Testis (tissue), 3 donors: ENCODE data around the gene LCN9. TPM values are rescaled to one million over a fixed set of nuclear protein-coding genes. Genes with fewer than 3 reads are reported as not detected.

ENCODE experiments used
- DNase-seq: peaks from one replicate; pipeline ENCODE4 v3.0.0-alpha.2; 2019
- H3K27ac ChIP-seq, 2 donors: fragments of 200-600 bp; sonication (generic); one replicate each; pipeline ENCODE4 v1.5.1; 2019
- H3K27me3 ChIP-seq: fragments of 200-600 bp; sonication (generic); one replicate; pipeline ENCODE4 v1.5.1; 2019
- H3K36me3 ChIP-seq: fragments of 200-600 bp; sonication (generic); one replicate; pipeline ENCODE4 v1.5.1; 2017; ENCODE audit warnings: low read depth; ENCODE audit errors: missing control alignments
- H3K4me1 ChIP-seq: fragments of 200-600 bp; sonication (generic); one replicate; pipeline ENCODE4 v1.5.1; 2019
- H3K4me3 ChIP-seq, 2 donors: fragments of 200-600 bp; sonication (generic); one replicate each; pipeline ENCODE4 v1.5.1; 2017 to 2019
- H3K9me3 ChIP-seq: fragments of 200-600 bp; sonication (generic); one replicate; pipeline ENCODE4 v1.5.1; 2017
- CTCF ChIP-seq, 3 experiments: fragments of 450-650 bp in 2 of 3; fragments of 200-600 bp in 1 of 3; sonication (generic) in 1 of 3; IDR thresholded peaks; one replicate each; pipeline ENCODE4 v1.5.1; 2016 to 2019; ENCODE audit warnings: antibody characterized with exemption in 3 of 3, mild to moderate bottlenecking in 2 of 3, moderate library complexity in 1 of 3
- POLR2A ChIP-seq: fragments of 450-650 bp; IDR thresholded peaks from one replicate; pipeline ENCODE4 v1.6.1; 2017; ENCODE audit warnings: antibody characterized with exemption, mild to moderate bottlenecking, moderate library complexity
- WGBS, 2 donors: methylation state at CpG; one replicate each; pipeline ENCODE4 v1.1.5; 2018; 5-methylcytosine and 5-hydroxymethylcytosine counted together
- intact Hi-C: fragments of 100-400 bp; cut with DNase I; formaldehyde crosslinking; loops from one replicate; pipeline ENCODE4 v1.15.1; 2023; ENCODE audit warnings: low total_unique reads
- polyA plus RNA-seq: library from polyadenylated mRNA; stranded (reverse); fragments of 350-450 nt; fragmentation: Illumina TruSeq; extraction: RNeasy Lipid Tissue Mini Kit (QIAGEN cat#74804); gene quantifications from one replicate; pipeline ENCODE4 v1.2.3, GENCODE V29; 2014; ENCODE audit warnings: low read depth, low replicate concordance; ENCODE audit not compliant: insufficient read depth
- total RNA-seq, 2 donors: library from RNA; depleted of rRNA; stranded (reverse); fragments of >200 nt; gene quantifications; one replicate each; pipeline ENCODE4 v1.2.3, GENCODE V29; 2016

LCN9 gene
- total and polyA plus RNA-seq, 3 donors from 2014 or later, result 0.68 TPM; not detected in 2

DNA sequence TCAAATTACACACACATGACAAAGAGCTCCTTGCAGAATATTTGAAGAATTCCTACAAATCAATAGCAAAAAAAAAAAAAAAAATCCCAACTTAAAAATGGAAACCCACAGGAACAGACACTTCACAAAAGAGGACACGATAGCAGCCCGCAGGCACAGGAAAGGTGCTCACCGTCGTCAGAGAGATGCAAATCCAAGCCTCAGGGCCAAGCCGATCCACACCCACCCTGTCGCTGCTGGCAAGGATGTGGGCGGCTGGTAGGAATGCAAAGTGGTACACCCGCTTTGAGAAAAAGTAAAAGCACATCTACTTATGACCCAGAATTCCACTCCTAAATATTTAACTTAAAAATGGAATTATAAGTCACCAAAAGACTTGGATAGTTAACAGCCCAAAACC is 10.8 kb downstream of the LCN9 start:
- 84 to 91% methylated on average over 8 of the region's 8 CpGs for WGBS, 2 donors
- H3K4me3 ChIP-seq, result no peak overlapping the region
- H3K27ac ChIP-seq, result no peak overlapping the region
- no peaks in the 10 kb centered on the region for H3K4me1 ChIP-seq
- intact Hi-C loops, result no loop called here
- no peak for DNase-seq
- no peaks in the 10 kb centered on the region for H3K27me3 ChIP-seq
- no peak for TF ChIP-seq CTCF (IDR thresholded peaks at IDR 0.05)
- no peak for TF ChIP-seq POLR2A
- H3K9me3 ChIP-seq, result no peaks in the 10 kb centered on the region
- H3K36me3 ChIP-seq, result no peaks in the 10 kb centered on the region

DNA sequence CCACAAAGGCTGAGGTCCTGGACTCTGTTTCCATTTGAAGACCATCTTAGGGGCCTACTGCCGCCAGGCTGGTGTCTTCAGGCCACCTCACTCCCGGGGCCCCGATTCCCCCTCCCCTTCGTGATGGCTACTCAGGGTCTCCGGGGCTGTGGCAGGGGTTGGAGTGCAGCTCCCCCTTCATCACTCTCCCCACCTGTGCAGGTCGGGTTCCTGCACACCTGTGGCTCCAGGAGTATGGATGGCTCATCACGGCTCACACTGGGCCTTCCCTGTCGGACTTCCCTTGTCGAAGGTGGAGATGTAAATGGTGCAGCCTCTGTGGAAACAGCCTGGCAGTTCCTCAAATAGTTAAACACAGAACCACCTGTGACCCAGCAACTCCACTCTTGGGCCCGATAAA is 11.9 kb downstream of the LCN9 start:
- intact Hi-C loops, result no loop called here
- WGBS, 2 donors, result 71 to 81% methylated on average over 9 to 10 of the region's 10 CpGs
- H3K4me1 ChIP-seq, result no peaks in the 10 kb centered on the region
- no peaks in the 10 kb centered on the region for H3K27me3 ChIP-seq
- no peak for DNase-seq
- H3K36me3 ChIP-seq, result no peaks in the 10 kb centered on the region
- TF ChIP-seq CTCF (IDR thresholded peaks at IDR 0.05), result no peak
- no peak for TF ChIP-seq POLR2A
- no peaks in the 10 kb centered on the region for H3K9me3 ChIP-seq
- H3K4me3 ChIP-seq, result no peak overlapping the region
- H3K27ac ChIP-seq, result no peak overlapping the region

DNA sequence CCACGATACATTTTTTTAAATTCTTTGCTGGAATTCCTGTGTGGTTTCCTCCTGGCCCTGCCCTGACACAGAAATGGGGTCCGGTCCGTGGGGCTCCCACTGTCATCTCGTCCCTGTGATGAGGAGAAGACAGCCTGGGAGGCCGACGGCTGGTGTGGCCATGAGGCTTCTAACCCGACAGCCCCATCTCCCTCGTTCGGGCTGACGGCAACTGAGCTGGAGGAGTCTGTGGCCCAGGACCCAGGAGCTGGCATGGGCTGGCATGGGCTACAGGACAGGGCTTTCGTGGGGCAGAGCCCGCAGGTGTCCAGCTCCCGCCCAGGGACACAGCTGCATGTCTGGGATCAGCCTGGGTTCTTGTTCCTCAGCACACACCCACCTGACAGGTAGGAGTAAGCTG is 13.8 kb downstream of the LCN9 start:
- WGBS, 2 donors, result 89 to 91% methylated on average over 13 of the region's 13 CpGs

DNA sequence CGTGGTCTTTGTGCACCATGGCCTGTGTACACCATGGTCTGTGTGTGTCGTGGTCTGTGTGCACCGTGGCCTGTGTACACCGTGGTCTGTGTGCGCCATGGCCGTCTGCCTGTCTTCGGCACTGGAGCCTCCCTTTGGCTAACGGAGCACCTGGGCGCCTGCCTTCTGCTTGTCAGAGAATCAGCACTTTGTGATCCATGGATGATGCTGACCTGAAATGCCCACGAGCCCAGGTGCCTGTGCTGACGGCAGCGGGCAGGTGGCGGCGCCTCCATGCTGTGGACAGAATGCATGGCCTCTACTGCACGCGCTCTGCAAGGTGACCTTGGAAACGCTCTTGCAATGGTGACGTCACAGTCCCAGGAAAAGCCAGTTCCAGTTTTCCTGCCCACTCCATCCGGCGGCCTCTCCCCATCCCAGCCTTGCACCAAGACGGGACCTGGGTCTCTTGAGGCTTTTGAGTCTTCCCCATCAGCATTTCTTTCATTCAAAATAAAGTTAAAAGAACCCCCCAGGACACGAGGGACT is 14.6 kb downstream of the LCN9 start:
- no peaks in the 10 kb centered on the region for H3K36me3 ChIP-seq
- no peak for TF ChIP-seq POLR2A
- TF ChIP-seq CTCF (IDR thresholded peaks at IDR 0.05), result no peak
- H3K9me3 ChIP-seq, result no peaks in the 10 kb centered on the region
- H3K4me1 ChIP-seq, result no peaks in the 10 kb centered on the region
- intact Hi-C loops, result no loop called here
- H3K27ac ChIP-seq, result no peak overlapping the region
- 84% methylated on average over 21 to 22 of the region's 22 CpGs for WGBS, 2 donors
- H3K4me3 ChIP-seq, result no peak overlapping the region
- no peaks in the 10 kb centered on the region for H3K27me3 ChIP-seq
- DNase-seq, result no peak

More for the DNA sequence above, 13.8 kb downstream of the LCN9 start:
- Histone ChIP-seq H3K4me1 (no peaks in the 10 kb centered on the region), H3K4me3 (no peak overlapping the region), H3K27me3 (no peaks in the 10 kb centered on the region), H3K9me3 (no peaks in the 10 kb centered on the region), H3K27ac (no peak overlapping the region), H3K36me3 (no peaks in the 10 kb centered on the region)
- intact Hi-C loops, result no loop called here
- DNase-seq, result no peak
- TF ChIP-seq POLR2A, result no peak
- TF ChIP-seq CTCF (IDR thresholded peaks at IDR 0.05), result no peak

DNA sequence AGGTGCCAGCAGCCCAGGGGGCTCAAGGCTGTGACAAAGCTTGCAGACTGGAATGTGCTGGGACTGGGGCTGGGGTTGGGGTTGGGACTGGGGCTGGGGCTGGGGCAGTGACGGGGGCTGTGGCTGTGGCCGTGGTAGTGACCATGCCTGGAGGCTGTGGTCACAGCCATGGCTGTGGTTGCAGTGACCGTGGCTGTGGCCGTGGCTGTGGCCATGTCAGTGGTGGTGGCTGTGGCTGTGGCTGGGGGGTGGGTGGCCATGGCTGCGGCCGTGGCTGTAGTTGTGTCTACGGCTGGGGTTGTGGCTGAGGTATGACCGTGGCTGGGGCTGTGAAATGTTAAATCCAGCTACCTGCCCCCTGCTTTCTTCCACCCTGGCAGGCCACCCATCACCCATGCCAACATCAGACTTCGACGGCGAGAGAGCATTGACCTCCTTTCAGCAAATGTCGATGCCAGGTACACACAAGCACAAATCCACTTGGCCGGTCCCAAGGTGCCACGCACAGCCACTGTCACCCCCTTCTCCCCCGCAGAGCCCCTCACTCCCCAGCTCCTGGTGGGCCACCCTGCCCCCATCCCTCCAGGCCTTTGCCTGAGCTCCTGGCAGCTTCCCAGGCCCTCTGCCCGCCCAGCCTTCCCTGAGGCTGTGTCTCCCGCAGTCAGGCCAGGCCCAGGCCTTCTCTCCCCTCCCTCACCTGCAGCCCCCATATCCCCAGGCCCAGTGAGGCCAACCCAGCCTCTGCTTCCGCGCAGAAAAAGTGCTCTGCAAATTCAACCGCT is 15.3 kb downstream of the LCN9 start:
- no peaks in the 10 kb centered on the region for H3K36me3 ChIP-seq
- H3K4me3 ChIP-seq, result no peak overlapping the region
- no peaks in the 10 kb centered on the region for H3K4me1 ChIP-seq
- no peaks in the 10 kb centered on the region for H3K27me3 ChIP-seq
- no peak overlapping the region for H3K27ac ChIP-seq
- TF ChIP-seq POLR2A (no peak), CTCF (IDR thresholded peaks at IDR 0.05) (no peak)
- 96 to 99% methylated on average over 12 to 20 of the region's 20 CpGs for WGBS, 2 donors
- DNase-seq, result no peak
- intact Hi-C loops, result no loop called here
- H3K9me3 ChIP-seq, result no peaks in the 10 kb centered on the region
